ENCODE data around the gene SUCLG1. TPM values are rescaled to one million over a fixed set of nuclear protein-coding genes. Genes with fewer than 3 reads are reported as not detected.

SUCLG1 gene
- total and polyA plus RNA-seq, 10 of the 15 experiments (the other 5 are each of a cell fraction or from before 2014, with no cell fraction given): 75.4 to 197 (median 93.6) TPM

GRCh38 chr2:84467389-84467788 is 8.3 kb upstream of the SUCLG1 start (continued):
- no peak for TF ChIP-seq MAX (IDR thresholded peaks at IDR 0.05; ENCODE audit: low read depth, low read length)
- TF ChIP-seq SMC3 (IDR thresholded peaks at IDR 0.05; ENCODE audit: borderline replicate concordance, low read length): no peak
- no peak for TF ChIP-seq NFXL1 (IDR thresholded peaks at IDR 0.05; ENCODE audit: borderline replicate concordance)
- TF ChIP-seq RAD51 (IDR thresholded peaks at IDR 0.05): no peak
- no peak for TF ChIP-seq KAT2A (conservative IDR thresholded peaks at IDR 0.05; ENCODE audit: control insufficient read depth, low read depth, low read length)

GRCh38 chr2:84461310-84461709 is 2.2 kb upstream of the SUCLG1 start:
- intact Hi-C loops (cut with micrococcal nuclease; ENCODE audit: unreplicated experiment): no loop called here
- no peak for TF ChIP-seq IRF5 (IDR thresholded peaks at IDR 0.05; ENCODE audit: borderline replicate concordance)
- TF ChIP-seq SIN3A (IDR thresholded peaks at IDR 0.05; ENCODE audit: low read depth, low read length): no peak
- no peak for TF ChIP-seq TBL1XR1 (IDR thresholded peaks at IDR 0.05; ENCODE audit: low read depth, low read length)
- TF ChIP-seq SREBF1 (IDR thresholded peaks at IDR 0.05; ENCODE audit: low read length): no peak
- no peak for TF ChIP-seq EZH2 (IDR thresholded peaks at IDR 0.05; ENCODE audit: borderline replicate concordance, control insufficient read depth, low read depth, low read length)
- no peak for TF ChIP-seq PKNOX1 (IDR thresholded peaks at IDR 0.05)
- TF ChIP-seq USF1 (IDR thresholded peaks at IDR 0.05; ENCODE audit: borderline replicate concordance, extremely low read length, insufficient read depth, low read depth, low read length): no peak
- no peak for TF ChIP-seq KDM1A (IDR thresholded peaks at IDR 0.05; ENCODE audit: borderline replicate concordance)
- H3K9me3 ChIP-seq (replicated peaks; ENCODE audit: control insufficient read depth, insufficient read depth, low read length): no peaks in the 10 kb centered on the region
- H3K27ac ChIP-seq (ENCODE audit: control insufficient read depth, insufficient read depth): no peak overlapping the region
- SMC1A ChIA-PET (ENCODE audit: uncharacterized antibody, unreplicated experiment): interaction anchor here (0.7 to 1.3 kb wide), 2 partner anchors 9 to 19 kb away, joined by 3 to 5 read pairs; no protein-coding TSS in a partner anchor
- H3K9ac ChIP-seq (ENCODE audit: control insufficient read depth, insufficient read depth, low read length): no peak overlapping the region
- H3K27me3 ChIP-seq (replicated peaks in 1 of 2; ENCODE audit: control insufficient read depth in 2 of 2, insufficient read depth in 2 of 2, low read length in 1 of 2): no peaks in the 10 kb centered on the region
- RAD21 ChIA-PET (ENCODE audit: unreplicated experiment): interaction anchor here (1.1 kb wide), 1 partner anchor 30 kb away, joined by 3 read pairs; no protein-coding TSS in a partner anchor
- no TSS peak for BruUV-seq (replicated peaks)
- H3K4me1 ChIP-seq (ENCODE audit: control insufficient read depth, insufficient read depth, low read length): no peaks in the 10 kb centered on the region; the same call in 1 of the 2 replicates
- no peak for FAIRE-seq
- in situ Hi-C loops (cut with MboI): no loop called here
- no peak overlapping the region for H3K4me3 ChIP-seq
- no peaks in the 10 kb centered on the region for H4K20me1 ChIP-seq (ENCODE audit: control insufficient read depth, insufficient read depth)
- CTCF ChIA-PET: interaction anchor here (0.9 to 1.0 kb wide), 2 partner anchors 36 to 464 kb away, joined by 3 read pairs; no protein-coding TSS in a partner anchor
- no peaks in the 10 kb centered on the region for H3K36me3 ChIP-seq (ENCODE audit: control insufficient read depth in 2 of 2, insufficient read depth in 2 of 2, low read length in 1 of 2)
- 79% methylated on average over 3 of the region's 3 CpGs for WGBS (ENCODE audit: insufficient coverage, insufficient replicate concordance, low lambda C conversion rate, missing lambda C conversion rate)
- DNase-seq (ENCODE audit: low read depth, low spot score): no peak
- no peak overlapping the region for H3K4me2 ChIP-seq (ENCODE audit: control insufficient read depth, insufficient read depth)
- H3K79me2 ChIP-seq (ENCODE audit: control insufficient read depth, insufficient read depth, low read length): peaks cover 28% of the 10 kb centered on the region
- POLR2A ChIA-PET: interaction anchor here (0.5 kb wide), 1 partner anchor 497 kb away, joined by 4 read pairs; no protein-coding TSS in a partner anchor
- ATAC-seq: no peak
- no peak overlapping the region for H2AFZ ChIP-seq (ENCODE audit: control insufficient read depth, low read depth, low read length)

Measured in GM12878 (cell line).